PFSK-1 (cell line): Measurements from ENCODE around the gene QSOX1.

Source experiments
- FOXP2 ChIP-seq: optimal IDR thresholded peaks from 2 replicates; pipeline ENCODE3; 2011; ENCODE audit warnings: borderline replicate concordance, control low read depth, inconsistent platforms; ENCODE audit not compliant: insufficient read depth; ENCODE audit errors: extremely low read length, extremely low read depth
- POLR2AphosphoS5 ChIP-seq: IDR thresholded peaks from 2 replicates; pipeline ENCODE4 v1.6.1; 2012; ENCODE audit warnings: low read depth, mild to moderate bottlenecking, control low read depth, low read length, moderate library complexity
- REST ChIP-seq, 2 experiments: IDR thresholded peaks; 2 replicates each; pipeline versions ENCODE4 v1.6.1 to v1.8.0; 2011 to 2012; ENCODE audit warnings: low read depth in 2 of 2, low read length in 2 of 2, control low read depth in 1 of 2, inconsistent platforms in 1 of 2, mild to moderate bottlenecking in 1 of 2, moderate library complexity in 1 of 2; ENCODE audit not compliant: insufficient read depth in 1 of 2
- SIN3A ChIP-seq: IDR thresholded peaks from 2 replicates; pipeline ENCODE4 v1.6.1; 2012; ENCODE audit warnings: mild to moderate bottlenecking, low read length, moderate library complexity, borderline replicate concordance; ENCODE audit not compliant: insufficient read depth
- TAF1 ChIP-seq: IDR thresholded peaks from 2 replicates; pipeline ENCODE4 v1.6.1; 2012; ENCODE audit warnings: low read length, control low read depth, borderline replicate concordance; ENCODE audit not compliant: insufficient read depth

Gene QSOX1

GRCh38 chr1:180194546-180195207 lies 40.0 kb downstream of the QSOX1 start:
- TF ChIP-seq REST (IDR thresholded peaks at IDR 0.05; ENCODE audit: insufficient read depth in 1 of 2, low read depth in 2 of 2, low read length in 2 of 2) (no peak), TAF1 (no peak), SIN3A (no peak), FOXP2 (no peak), POLR2AphosphoS5 (no peak)

- TF ChIP-seq SIN3A (no peak), TAF1 (no peak), FOXP2 (no peak)
Measured at GRCh38 chr1:180195401-180195800, 40.7 kb downstream of the QSOX1 start.

DNA sequence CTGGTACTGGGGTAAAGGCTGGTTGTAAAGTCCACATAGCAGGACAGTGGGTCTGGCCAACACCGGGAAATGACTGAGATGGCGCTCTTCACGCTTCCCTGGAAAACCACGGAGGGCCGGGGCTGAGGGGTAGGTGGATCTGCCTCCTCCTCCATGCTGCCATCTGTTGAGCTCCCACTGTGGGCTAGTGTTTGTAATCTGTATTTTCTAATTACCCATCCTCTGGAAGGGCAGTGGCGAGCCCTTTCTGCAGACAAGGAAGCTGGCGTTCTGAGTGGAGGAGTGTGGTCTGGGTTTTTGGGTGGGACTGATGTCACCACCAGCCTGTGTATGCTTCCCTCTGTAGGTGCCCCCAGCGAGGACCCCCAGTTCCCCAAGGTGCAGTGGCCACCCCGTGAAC lies 41.2 kb downstream of the QSOX1 start:
- no peak for TF ChIP-seq FOXP2
- TF ChIP-seq REST (IDR thresholded peaks at IDR 0.05; ENCODE audit: insufficient read depth in 1 of 2, low read depth in 2 of 2, low read length in 2 of 2): no peak
- no peak for TF ChIP-seq POLR2AphosphoS5
- TF ChIP-seq TAF1: no peak
- TF ChIP-seq SIN3A: no peak

- TF ChIP-seq REST (IDR thresholded peaks at IDR 0.05; ENCODE audit: insufficient read depth in 1 of 2, low read depth in 2 of 2, low read length in 2 of 2): no peak
- no peak for TF ChIP-seq TAF1
- TF ChIP-seq SIN3A: no peak
- no peak for TF ChIP-seq FOXP2
- TF ChIP-seq POLR2AphosphoS5: no peak
Measured at GRCh38 chr1:180196436-180197003, 41.9 kb downstream of the QSOX1 start.

GRCh38 chr1:180197231-180197630 lies 42.6 kb downstream of the QSOX1 start:
- TF ChIP-seq FOXP2 (no peak), SIN3A (no peak), POLR2AphosphoS5 (no peak), TAF1 (no peak), REST (IDR thresholded peaks at IDR 0.05; ENCODE audit: insufficient read depth in 1 of 2, low read depth in 2 of 2, low read length in 2 of 2) (no peak)
